Middle frontal gyrus (tissue), 1 donor: ENCODE results near the gene NSF.

Source experiments
- DNase-seq: peaks from one replicate; pipeline ENCODE4 v3.0.0-alpha.2; 2015; ENCODE audit warnings: low spot score; ENCODE audit errors: extremely low spot score

NSF gene

DNA sequence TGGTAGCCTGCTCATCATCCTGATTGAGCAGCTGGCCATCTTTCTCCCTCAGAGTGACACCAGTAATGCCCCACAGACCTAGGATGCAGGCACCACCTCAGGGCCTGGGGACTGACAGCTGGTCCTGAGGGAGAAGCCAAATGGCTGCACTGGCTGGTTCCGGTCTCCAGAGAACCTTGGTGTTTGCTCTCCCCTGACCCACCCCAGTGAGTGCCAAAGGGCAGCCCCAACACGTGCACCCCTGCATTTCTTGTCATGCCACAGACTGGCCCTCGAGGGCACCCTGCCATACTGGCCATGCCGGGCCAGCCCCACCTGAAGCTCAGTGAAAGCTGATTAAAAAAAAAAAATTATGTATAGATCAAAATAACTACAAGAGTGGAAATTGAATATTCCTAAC, 127.5 kb downstream of the NSF start:
- DNase-seq: no peak

- DNase-seq: no peak
Measured at GRCh38 chr17:46719891-46720290, 129.4 kb downstream of the NSF start.

GRCh38 chr17:46720408-46720807, 129.9 kb downstream of the NSF start:
- DNase-seq: no peak

- no peak for DNase-seq
Measured at GRCh38 chr17:46722662-46723285, 132.3 kb downstream of the NSF start.

DNA sequence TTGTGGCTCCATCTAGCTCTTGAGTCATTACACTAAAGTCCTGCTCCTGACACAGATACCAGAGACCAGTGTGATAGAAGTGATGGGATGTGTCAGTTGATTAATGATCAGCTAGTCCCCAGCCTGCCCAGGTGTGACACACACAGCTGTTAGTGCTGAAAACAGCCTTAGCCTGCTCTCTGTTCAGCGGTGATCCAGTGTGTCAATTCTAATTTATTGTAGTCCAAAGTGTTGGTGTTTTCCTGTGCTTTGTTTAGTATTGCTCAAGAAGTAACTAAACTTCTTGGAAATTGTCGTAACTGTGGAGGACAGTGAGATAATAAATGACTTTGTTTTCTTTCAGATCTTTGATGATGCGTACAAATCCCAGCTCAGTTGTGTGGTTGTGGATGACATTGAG, 135.7 kb downstream of the NSF start:
- no peak for DNase-seq

DNA sequence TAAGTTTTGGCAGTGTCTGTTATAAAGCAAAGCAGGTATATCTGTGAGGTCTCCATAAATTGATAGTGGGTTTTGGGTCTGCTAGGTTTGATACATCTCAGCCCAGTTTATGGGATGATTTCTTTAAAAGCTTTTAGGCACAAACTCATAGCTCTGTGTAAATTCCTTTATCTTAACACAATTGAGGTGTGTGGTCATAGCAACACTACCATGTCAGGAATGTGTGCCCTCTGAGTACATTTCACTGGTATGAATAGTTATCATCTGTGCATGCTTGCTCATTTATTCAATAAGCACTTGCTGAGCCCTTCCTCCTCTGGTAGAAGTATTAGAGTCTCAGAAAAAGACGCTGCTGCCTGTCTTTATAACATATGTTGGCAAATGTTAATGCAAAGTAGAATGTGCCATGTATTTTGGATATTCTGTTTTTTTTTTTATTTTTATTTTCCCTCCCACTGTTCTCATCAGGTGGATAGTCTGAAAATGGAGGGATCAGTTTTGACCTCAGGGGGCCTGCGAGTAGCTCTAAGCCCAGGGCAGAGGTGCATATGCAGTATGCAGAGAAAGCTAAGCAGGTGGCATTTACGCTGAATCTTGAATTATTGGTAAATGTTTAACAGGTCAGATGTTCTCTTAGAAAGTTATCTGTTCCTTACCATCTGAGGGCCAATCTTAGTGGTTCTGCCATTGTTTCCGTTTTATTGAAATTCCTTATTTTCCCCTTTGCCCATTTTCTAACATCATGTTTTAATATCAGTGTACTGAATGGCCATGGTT, 137.3 kb downstream of the NSF start:
- no peak for DNase-seq

- no peak for DNase-seq
Measured at GRCh38 chr17:46730026-46730425, 139.6 kb downstream of the NSF start.

DNA sequence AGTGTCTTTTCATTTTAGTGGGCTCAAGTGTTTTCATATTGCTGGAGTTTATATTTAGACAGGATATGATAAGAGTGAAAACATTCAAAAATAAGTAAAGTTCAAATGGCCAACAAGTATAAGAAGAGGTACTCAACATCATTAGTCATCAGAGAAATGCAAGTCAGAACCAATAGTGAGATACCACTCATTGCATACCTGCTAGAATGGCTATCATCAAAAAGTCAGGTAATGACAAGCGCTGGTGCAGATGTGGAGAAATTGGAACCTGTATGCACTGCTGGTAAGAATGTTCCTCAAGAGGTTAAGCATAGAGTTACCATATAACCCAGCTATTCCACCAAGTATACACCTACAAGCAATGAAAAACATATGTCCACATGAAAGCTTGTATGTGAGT, 140.2 kb downstream of the NSF start:
- no peak for DNase-seq

DNA sequence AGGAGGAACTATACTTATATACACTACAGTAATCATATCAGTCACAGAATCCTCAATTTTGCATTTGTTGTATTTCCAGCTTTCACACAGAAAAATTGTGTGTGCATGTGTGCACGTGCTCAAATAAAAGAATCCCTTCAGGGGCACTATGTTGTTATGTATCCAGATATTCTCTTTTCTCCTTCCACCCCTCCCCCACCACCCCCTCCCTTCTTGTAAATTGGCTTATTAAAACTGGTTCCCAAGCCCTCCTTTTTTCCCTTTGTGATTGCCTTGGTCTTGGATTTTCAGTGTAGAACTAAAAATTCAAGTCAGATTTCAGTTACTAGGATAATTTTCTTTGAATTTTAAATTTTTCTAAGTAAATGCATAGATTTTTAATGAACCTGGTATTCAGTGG, 141.7 kb downstream of the NSF start:
- no peak for DNase-seq

DNA sequence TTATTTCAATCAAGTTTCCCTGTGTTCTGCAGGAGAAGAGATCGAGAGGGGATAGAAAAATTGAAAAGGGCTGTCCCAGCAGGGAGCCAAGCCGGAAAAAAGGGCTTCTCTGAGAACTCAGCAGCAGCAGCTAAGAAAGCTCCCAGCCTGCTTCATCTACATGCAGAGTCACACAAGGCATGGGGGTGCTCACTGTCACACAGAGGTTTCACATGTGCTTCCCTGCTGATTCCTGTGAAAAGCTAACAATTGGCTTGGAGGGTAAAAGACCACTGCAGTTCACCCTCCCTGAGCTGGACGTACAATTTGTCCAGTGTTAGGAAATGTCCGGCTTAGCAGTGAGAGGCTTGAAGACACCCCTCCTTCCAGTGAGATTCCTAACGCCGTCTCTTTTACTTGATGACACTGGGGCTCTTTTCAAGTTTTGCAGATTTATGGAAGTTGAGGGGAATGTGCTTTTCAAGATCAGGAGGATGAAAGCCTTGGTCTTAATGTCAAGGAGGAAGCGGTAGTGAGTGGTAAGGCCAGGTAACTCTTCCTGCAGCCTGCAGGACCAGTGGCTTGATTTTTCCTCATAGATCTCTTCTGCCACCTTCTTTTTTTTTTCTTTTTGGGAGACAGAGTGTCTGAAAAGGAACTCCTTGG, 142.4 kb downstream of the NSF start:
- no peak for DNase-seq

DNA sequence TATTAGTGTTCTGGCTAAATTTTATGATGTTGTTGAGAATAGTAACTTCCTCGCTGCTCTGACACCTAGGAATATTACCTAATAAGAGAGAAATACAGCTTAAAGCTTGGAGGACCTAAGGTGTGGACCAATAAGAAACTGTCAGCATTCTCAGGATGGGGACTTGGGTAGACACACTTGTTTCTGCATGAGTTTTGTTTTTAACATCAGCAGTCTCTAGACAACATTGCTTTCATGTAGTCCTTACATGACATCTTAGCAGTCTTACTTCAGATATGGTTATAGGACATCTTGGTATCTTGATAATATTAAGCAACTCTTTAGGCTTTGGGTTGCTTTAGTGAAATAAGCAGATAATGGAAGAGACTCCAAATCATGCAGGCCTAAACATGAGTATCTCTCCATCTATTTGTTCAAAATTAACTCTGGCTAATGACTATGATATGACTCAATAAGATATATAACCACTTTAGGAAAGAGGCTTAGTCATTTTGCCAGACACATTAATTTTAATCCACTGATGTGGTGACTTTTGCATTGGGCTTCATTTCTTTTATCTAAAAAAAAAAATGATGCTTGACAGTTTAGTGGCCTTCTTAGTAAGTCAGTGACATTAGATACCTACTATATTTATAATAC, 143.5 kb downstream of the NSF start:
- DNase-seq: no peak

GRCh38 chr17:46736100-46736499, 145.6 kb downstream of the NSF start:
- no peak for DNase-seq

DNA sequence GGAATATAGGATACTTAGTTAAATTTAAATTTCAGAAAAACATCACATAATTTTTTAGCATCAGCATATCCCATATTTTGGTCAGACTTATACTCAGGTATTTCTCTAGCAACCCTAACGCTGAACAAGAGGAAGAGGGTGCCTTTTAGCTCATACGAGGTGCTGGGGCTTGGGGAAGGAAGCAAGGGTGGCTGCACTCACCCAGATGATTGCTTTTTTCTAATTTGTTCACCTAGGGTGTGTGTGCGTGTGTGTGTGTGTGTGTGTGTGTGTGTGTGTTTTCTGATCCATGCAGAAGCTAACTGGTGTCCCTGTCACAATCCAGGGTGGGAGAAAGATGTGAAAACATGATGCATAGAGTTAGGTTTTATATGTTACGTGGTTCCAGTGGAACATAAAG, 146.9 kb downstream of the NSF start:
- no peak for DNase-seq

GRCh38 chr17:46738544-46738943, 148.1 kb downstream of the NSF start:
- DNase-seq: no peak

GRCh38 chr17:46739982-46740381, 149.5 kb downstream of the NSF start:
- no peak for DNase-seq

DNA sequence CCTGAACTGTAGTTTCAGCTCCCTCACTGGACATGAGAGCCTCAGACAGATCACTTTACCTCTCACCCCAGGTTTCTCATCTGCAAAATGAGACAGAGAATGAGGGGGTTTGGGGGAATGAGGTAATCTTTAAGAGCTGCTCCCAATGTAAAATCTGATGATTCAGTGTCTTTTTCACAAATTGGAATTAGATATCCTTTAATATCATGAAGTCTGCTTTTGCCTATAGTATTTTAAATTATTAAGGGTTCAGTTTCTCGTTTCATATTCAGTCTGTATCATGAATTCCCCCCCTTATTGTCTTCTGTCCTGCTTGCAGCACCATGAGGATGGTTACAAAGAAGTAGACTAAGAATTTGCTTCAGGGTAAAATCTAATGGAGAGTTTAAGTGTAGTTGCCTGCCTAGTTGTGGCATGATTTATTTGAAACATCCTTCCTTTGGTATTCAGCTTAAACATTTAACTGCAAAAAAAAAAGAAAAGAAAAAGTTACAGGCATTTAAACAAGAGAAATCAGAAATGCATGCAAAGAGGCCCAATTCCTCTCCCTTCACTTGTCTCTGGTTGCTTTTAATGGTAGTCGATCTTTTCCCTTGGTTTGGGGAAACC, 150.8 kb downstream of the NSF start:
- DNase-seq: no peak

- no peak for DNase-seq
Measured at GRCh38 chr17:46742565-46743270, 152.2 kb downstream of the NSF start.

DNA sequence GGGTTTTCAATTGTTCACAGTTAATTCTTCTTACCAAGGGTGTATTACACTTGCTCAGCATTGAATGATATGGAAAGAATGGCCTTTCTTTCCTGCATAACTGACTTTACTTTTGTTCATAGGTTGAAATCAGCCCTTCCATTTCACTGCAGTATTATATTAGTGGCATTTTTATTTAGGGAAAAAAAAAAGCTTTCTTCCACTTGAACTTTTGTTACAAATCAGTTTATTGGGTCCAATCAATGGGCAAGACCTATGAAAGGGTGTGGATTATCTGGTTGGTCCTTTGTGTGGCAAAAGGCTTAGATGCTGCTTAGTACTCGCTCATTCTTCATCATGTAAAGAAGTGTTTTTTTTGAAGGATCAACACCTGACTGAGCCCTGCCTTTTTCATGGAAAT, 154.0 kb downstream of the NSF start:
- no peak for DNase-seq

DNA sequence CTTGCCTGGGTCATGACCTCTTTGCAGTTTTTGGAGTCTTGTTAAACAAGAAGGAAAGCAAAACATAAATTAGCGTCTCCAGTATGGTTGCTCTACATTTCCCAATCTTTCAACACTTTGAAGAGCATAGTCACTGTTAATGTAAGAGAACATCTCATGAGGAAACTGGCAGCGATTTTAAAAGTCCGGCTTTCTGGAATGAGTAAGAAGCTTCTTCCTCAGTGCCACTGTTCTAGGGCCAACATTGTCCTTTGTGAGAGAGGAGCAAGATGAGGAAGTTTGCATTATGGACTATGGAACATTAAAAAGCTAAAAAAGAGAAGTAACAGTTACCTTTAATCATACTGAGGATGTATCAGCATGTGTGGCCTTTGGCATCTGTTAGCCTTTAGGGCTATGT, 154.9 kb downstream of the NSF start:
- no peak for DNase-seq

GRCh38 chr17:46751425-46751824, 161.0 kb downstream of the NSF start:
- no peak for DNase-seq

GRCh38 chr17:46753776-46754175, 163.3 kb downstream of the NSF start:
- DNase-seq: no peak
